Pulmonary artery endothelial cell (primary cell): Measurements from ENCODE around the gene CDS1. TPM values are rescaled to one million over a fixed set of nuclear protein-coding genes. Genes with fewer than 3 reads are reported as not detected.
"Not testable (repeated sequence)": the region's sequence is repeated elsewhere in the genome, so short reads cannot be mapped to it uniquely, and the experiment has no call there.

Source experiments
- DNase-seq: peaks from one replicate; pipeline ENCODE4 v3.0.0-alpha.2; 2011; ENCODE audit warnings: low read depth, low spot score
- total RNA-seq: library from RNA; depleted of rRNA; stranded (reverse); fragments of >200 nt; gene quantifications from 2 replicates; pipeline ENCODE4 v1.2.3, GENCODE V29; 2014

Gene CDS1
- under 0.01 TPM in 1 of 2 replicates, not detected in the other for total RNA-seq

GRCh38 chr4:84582988-84583875, at the start of gene CDS1:
Gene CDS1, plus strand, starts transcription at chr4:84583127. Its CDS starts 275 bp downstream, at chr4:84583402.
- no peak for DNase-seq

DNA sequence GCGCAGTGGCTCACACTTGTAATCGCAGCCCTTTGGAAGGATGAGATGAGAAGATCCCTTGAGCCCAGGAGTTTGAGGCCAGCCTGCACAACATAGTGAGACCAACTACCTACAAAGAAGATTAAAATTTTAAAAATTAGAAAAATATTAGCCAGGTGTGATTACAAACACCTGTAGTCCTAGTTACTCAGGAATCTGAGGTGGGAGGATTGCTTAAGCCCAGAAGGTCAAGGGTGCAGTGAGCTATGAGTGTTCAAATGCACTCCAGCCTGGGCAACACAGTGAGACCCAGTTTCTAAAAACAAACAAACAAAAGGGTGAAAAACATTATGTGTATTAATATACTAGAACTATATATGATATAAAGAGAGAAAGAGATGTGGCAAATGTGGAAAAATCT, 47.0 kb upstream of the CDS1 start:
- DNase-seq = no peak

DNA sequence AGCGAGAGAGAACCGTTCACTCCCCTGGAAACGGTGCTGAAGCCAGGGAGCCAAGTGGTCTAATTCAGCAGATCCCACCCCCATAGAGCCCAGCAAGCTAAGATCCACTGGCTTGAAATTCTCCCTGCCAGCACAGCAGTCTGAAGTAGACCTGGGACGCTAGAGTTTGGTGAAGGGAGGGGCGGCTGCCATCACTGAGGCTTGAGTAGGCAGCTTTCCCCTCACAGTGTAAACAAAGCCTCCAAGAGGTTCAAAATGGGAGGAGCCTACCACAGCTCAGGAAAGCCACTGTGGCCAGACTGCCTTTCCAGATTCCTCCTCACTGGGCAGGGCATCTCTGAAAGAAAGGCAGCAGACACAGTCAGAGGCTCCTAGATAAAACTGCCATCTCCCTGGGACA, 37.8 kb upstream of the CDS1 start:
- no peak for DNase-seq

DNA sequence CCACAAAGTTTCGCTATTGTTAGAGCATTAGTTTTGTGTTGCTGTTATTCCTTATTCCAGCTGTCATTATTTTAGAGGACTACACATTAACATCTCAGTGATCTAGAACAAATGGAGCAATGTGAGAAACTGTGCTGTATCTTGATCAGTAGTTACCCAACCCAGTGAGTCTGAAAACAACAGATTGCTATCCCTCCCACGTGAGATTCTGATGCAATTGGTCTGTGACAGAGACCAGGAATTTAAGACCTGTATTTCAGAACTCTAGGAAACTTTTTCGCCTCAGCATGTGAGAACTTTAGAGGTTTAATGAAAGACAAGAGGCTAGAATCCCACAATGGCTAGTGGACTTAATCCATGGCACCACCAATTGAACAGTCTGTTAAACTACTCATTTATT, 35.7 kb upstream of the CDS1 start:
- no peak for DNase-seq

- not testable (repeated sequence) for DNase-seq
Measured at GRCh38 chr4:84549191-84549590, 33.7 kb upstream of the CDS1 start.

DNA sequence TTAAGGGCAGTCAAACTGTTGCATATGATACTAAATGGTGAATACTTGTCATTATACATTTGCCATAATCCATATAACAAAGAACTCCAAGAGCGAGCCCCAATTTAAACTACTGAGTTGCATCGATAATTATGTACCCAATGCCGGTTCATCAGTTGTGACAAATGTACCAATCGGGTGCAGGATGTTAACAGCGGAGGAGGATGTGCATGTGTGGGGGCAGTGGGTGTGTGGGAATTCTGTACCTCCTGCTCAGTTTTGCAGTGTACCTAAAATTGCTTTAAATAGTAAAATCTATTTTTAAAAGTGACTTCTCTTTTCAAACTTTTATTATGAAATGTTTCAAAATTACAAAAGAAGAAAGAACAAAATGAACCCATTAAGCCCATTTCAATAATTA, 20.8 kb upstream of the CDS1 start:
- DNase-seq = no peak

GRCh38 chr4:84563002-84563401, 19.9 kb upstream of the CDS1 start:
- DNase-seq = no peak

DNA sequence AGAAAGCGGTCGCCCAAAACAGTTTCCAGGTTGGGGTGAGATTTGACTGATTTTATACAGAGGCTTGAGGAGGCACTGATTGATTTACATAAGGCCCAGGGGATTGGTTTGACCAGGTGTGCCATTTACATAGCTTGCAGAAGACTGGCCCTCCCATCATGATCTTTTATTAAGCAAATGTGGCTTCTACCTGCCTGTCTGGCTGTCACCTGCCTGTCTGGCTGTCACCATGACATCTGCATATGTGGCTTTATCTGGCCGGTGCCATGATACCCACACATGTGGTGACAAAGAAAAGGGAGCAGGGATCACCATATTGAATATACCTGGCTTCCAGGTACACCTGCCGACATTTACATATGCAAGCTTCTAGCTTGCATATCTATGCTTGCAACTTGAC, 17.0 kb upstream of the CDS1 start:
- no peak for DNase-seq

GRCh38 chr4:84568496-84568895, 14.4 kb upstream of the CDS1 start:
- DNase-seq = no peak

GRCh38 chr4:84569009-84569408, 13.9 kb upstream of the CDS1 start:
- no peak for DNase-seq

DNA sequence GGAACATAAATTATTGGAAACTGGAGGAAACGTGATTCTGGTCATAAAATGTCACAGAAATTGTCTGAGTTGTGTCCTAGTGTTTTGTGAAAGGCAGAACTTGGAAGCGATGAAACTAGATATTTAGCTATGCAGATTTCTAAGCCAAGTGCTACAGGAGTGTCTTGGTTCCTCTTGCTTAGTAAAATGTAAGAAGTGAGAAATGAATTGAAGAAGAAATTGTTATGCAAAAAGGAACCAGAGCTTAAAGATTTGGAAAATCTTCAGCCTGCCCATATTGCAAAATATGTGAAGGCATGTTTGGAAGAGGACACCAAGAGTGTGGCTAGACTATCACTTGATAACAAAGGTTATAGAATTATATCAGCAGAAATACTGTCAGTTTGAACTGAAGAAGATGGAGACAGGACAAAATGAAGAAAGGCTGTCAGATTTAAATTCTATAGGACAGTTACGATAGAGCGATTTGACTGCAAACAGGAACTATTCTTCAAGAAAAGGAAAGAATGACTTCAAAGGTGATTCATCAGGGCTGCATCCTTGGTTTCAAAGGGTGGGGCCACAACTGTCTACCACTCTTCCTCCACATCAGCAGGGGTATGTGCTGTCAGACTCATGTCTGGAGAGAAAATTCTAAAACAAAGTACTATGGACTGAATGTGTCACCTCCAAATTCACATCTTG, 9.4 kb upstream of the CDS1 start:
- no peak for DNase-seq

DNA sequence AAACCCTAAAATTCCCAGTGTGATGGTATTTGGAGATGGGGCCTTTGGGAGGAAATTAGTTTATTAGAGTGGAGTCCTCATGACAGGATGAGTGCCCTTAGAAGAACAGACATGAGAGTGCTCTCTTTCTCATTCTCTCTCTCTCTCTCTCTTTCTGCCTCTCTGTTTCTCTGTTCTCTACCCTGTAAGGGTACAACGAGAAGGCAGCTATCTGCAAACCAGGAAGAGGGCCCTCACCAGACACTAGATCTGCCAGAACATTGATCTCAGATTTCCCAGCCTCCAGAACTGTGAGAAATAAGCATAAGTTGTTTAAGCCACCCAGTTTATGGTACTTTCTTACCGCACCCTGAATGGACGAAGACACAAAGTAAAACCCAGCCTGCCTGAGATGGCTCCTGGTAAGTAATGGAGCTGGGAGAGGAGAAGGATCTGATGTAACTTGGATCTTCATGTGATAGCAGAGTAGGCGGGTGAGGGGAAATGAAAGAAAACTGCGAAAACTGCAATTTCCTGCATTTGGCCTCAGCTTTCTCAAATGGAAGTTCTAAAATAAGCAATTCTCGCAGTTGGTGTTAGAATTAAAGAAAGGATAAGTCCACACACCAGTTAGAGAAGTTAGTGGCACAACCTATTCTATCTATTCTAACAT, 8.7 kb upstream of the CDS1 start:
- DNase-seq = no peak

GRCh38 chr4:84578540-84579402, 4.2 kb upstream of the CDS1 start:
- no peak for DNase-seq

DNA sequence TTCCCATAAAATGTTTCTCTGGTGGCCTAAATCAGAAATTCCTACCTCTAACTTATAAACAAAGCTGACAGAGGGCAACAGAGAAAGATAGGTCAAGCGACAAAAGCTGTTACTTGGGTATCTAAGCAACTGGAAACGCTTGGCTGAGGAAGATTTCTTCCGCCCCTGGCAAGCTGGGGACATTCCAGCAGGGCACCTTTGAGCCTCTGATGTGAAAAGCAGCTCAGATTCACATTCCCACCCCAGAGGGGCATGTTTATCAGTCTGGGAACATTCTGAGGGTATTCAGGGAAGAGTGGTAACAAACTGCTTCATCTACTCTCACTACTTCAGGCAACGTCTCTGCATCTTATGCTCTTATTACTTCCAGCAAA, 3.5 kb upstream of the CDS1 start:
- no peak for DNase-seq

- DNase-seq = no peak
Measured at GRCh38 chr4:84582302-84582987, 482 bp upstream of the CDS1 start.

- DNase-seq = no peak
Measured at GRCh38 chr4:84583876-84584380, 1.0 kb downstream of the CDS1 start.

GRCh38 chr4:84585251-84585650, 2.3 kb downstream of the CDS1 start:
- no peak for DNase-seq

DNA sequence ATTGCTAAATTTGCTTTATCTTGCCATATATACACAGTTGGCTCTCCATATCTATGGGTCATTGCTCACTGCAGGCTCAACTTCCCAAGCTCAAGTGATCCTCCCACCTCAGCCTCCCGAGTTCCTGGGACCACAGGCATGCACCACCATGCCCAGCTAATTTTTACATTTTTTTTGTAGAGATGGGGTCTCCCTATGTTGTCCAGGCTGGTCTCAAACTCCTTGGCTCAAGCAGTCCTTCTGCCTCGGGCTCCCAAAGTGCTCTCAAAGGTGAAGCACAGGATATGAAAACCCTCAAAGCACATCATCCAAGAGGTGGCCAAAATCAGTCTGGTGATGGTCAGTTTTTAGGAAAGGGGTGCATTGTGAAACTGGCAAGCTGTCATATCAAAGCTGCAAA, 11.8 kb downstream of the CDS1 start:
- DNase-seq = no peak

GRCh38 chr4:84596826-84597225, 13.9 kb downstream of the CDS1 start:
- no peak for DNase-seq

- DNase-seq = no peak
Measured at GRCh38 chr4:84597450-84597849, 14.5 kb downstream of the CDS1 start.

DNA sequence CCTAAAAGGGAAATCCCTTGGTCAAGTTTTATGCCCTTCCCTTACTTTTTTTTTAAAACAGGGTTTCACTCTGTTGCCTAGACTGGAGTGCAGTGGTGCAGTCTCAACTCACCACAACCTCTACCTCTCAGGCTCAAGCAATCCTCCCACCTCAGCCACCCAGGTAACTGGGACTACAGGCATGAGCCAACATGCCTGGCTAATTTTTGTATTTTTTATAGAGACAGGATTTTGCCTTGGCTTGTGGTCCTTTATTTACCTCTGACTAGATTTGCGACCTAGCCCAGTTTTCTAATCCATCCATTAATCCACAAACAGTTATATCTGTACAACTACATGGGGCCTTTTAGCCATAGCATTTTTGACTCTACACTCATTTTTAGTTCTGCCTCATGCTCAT, 23.7 kb downstream of the CDS1 start:
- DNase-seq = no peak
